Measurements from ENCODE around the gene BAG2.

DNA sequence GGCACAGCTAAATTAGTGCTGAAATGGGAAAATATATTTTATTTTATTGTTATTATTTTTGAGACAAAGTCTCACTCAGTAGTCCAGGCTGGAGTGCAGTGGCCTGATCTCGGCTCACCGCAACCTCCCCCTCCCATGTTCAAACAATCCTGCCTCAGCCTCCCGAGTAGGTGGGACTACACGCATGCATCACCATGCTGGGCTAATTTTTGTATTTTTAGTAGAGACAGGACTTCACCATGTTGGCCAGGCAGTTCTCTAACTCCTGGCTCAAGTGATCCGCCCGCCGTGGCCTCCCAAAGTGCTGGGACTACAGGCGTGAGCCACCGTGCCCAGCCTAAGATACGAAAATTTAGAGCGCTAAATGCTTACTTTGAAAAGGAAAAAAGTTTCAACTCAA lies 45.1 kb downstream of the BAG2 start:
- TF ChIP-seq EZH2phosphoT487 (IDR thresholded peaks at IDR 0.05): no peak
- no peak for TF ChIP-seq EZH2 (IDR thresholded peaks at IDR 0.05)
- TF ChIP-seq, protein P1, sequence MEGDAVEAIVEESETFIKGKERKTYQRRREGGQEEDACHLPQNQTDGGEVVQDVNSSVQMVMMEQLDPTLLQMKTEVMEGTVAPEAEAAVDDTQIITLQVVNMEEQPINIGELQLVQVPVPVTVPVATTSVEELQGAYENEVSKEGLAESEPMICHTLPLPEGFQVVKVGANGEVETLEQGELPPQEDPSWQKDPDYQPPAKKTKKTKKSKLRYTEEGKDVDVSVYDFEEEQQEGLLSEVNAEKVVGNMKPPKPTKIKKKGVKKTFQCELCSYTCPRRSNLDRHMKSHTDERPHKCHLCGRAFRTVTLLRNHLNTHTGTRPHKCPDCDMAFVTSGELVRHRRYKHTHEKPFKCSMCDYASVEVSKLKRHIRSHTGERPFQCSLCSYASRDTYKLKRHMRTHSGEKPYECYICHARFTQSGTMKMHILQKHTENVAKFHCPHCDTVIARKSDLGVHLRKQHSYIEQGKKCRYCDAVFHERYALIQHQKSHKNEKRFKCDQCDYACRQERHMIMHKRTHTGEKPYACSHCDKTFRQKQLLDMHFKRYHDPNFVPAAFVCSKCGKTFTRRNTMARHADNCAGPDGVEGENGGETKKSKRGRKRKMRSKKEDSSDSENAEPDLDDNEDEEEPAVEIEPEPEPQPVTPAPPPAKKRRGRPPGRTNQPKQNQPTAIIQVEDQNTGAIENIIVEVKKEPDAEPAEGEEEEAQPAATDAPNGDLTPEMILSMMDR (IDR thresholded peaks at IDR 0.05): no peak

All from neural progenitor cell (in vitro differentiated cells).